Measurements from ENCODE around the gene GRN.
A peak's percentile ranks its signal among the peaks of the same experiment; 100 is the strongest.
"Not testable (repeated sequence)": the region's sequence is repeated elsewhere in the genome, so short reads cannot be mapped to it uniquely, and the experiment has no call there.

GRN gene

GRCh38 chr17:44385287-44386181, 40.4 kb downstream of the GRN start:
- peak; percentile 37 for DNase-seq

GRCh38 chr17:44386182-44386525, 41.1 kb downstream of the GRN start:
- no peak for DNase-seq

GRCh38 chr17:44387804-44388203, 42.7 kb downstream of the GRN start:
- no peak for DNase-seq

- DNase-seq = no peak
Observed at GRCh38 chr17:44389281-44389680, 44.2 kb downstream of the GRN start, which contains the start of gene ITGA2B. TSS of gene ITGA2B (minus strand) at chr17:44389649. CDS start at chr17:44389473, 176 bp downstream.

GRCh38 chr17:44389723-44390202, 44.7 kb downstream of the GRN start:
- DNase-seq = no peak

- DNase-seq = no peak
Observed at GRCh38 chr17:44390250-44390870, 45.3 kb downstream of the GRN start.

GRCh38 chr17:44394112-44394511, 49.0 kb downstream of the GRN start:
- DNase-seq = not testable (repeated sequence)

GRCh38 chr17:44394833-44395232, 49.7 kb downstream of the GRN start:
- DNase-seq = no peak

- no peak for DNase-seq
Observed at GRCh38 chr17:44396946-44397345, 51.8 kb downstream of the GRN start.

GRCh38 chr17:44397479-44398440, 52.7 kb downstream of the GRN start:
- DNase-seq = no peak

- DNase-seq = no peak
Observed at GRCh38 chr17:44398692-44399691, 53.9 kb downstream of the GRN start.

- no peak for DNase-seq
Observed at GRCh38 chr17:44400226-44400847, 55.2 kb downstream of the GRN start.
